Loucy (cell line): ENCODE data around the gene OSBPL8.

Experiments used
- H2AFZ ChIP-seq: fragments of 200-600 bp; sonication (generic); 2 replicates; pipeline ENCODE4 v1.6.0; 2016; ENCODE audit warnings: antibody characterized with exemption, mild to moderate bottlenecking, low read length, moderate library complexity
- H3F3A ChIP-seq: fragments of 200-600 bp; 2 replicates; pipeline ENCODE4 v1.6.0; 2016; ENCODE audit warnings: antibody characterized with exemption, low read depth, mild to moderate bottlenecking
- H3K27me3 ChIP-seq: fragments of 200-600 bp; sonication (generic); 2 replicates; pipeline ENCODE4 v1.6.1; 2014; ENCODE audit warnings: low read length, mild to moderate bottlenecking; ENCODE audit not compliant: insufficient read depth, poor library complexity, severe bottlenecking
- H3K36me3 ChIP-seq: fragments of 200-600 bp; sonication (generic); 2 replicates; pipeline ENCODE4 v1.6.1; 2016; ENCODE audit warnings: low read length; ENCODE audit not compliant: insufficient read depth
- H3K4me1 ChIP-seq: fragments of 200-600 bp; sonication (generic); 2 replicates; pipeline ENCODE4 v1.5.1; 2014; ENCODE audit warnings: low read length, mild to moderate bottlenecking; ENCODE audit not compliant: insufficient read depth, poor library complexity, severe bottlenecking
- H3K4me2 ChIP-seq: fragments of 200-600 bp; sonication (generic); 2 replicates; pipeline ENCODE4 v1.6.0; 2014; ENCODE audit warnings: antibody characterized with exemption, low read length, low read depth, mild to moderate bottlenecking; ENCODE audit not compliant: poor library complexity, severe bottlenecking
- H3K4me3 ChIP-seq: fragments of 200-600 bp; sonication (generic); 2 replicates; pipeline ENCODE4 v1.5.1; 2014; ENCODE audit warnings: low read length, mild to moderate bottlenecking, mixed read lengths; ENCODE audit not compliant: poor library complexity, severe bottlenecking
- H3K79me2 ChIP-seq: fragments of 200-600 bp; sonication (generic); 2 replicates; pipeline ENCODE4 v1.6.1; 2014; ENCODE audit warnings: low read length; ENCODE audit not compliant: insufficient read depth
- H3K9ac ChIP-seq: fragments of 200-600 bp; sonication (generic); 2 replicates; pipeline ENCODE4 v1.6.0; 2014; ENCODE audit warnings: mild to moderate bottlenecking, low read depth, low read length, moderate library complexity; ENCODE audit not compliant: poor library complexity, severe bottlenecking
- H3K9me2 ChIP-seq: fragments of 200-600 bp; sonication (generic); replicated peaks from 2 replicates; pipeline ENCODE4 v1.6.1; 2016; ENCODE audit warnings: low read depth, low read length, mixed read lengths
- H3K9me3 ChIP-seq: fragments of 200-600 bp; sonication (generic); 2 replicates; pipeline ENCODE4 v1.6.1; 2014; ENCODE audit warnings: mild to moderate bottlenecking, antibody characterized with exemption, low read length, low read depth; ENCODE audit not compliant: insufficient read depth
- H4K20me1 ChIP-seq: fragments of 200-600 bp; sonication (generic); 2 replicates; pipeline ENCODE4 v1.6.0; 2014; ENCODE audit warnings: antibody characterized with exemption, low read length, mild to moderate bottlenecking; ENCODE audit not compliant: insufficient read depth, poor library complexity, severe bottlenecking
- EZH2phosphoT487 ChIP-seq: fragments of 200-600 bp; IDR thresholded peaks from 2 replicates; pipeline ENCODE4 v1.6.1; 2018; ENCODE audit warnings: antibody characterized with exemption, mild to moderate bottlenecking, moderate library complexity, borderline replicate concordance
- TF ChIP-seq, protein P1 (sequence below): fragments of 200-600 bp; sonication (generic); conservative IDR thresholded peaks from 2 replicates; pipeline ENCODE4 v1.5.1; 2014; ENCODE audit warnings: mild to moderate bottlenecking, antibody characterized with exemption, low read length

Gene OSBPL8

DNA sequence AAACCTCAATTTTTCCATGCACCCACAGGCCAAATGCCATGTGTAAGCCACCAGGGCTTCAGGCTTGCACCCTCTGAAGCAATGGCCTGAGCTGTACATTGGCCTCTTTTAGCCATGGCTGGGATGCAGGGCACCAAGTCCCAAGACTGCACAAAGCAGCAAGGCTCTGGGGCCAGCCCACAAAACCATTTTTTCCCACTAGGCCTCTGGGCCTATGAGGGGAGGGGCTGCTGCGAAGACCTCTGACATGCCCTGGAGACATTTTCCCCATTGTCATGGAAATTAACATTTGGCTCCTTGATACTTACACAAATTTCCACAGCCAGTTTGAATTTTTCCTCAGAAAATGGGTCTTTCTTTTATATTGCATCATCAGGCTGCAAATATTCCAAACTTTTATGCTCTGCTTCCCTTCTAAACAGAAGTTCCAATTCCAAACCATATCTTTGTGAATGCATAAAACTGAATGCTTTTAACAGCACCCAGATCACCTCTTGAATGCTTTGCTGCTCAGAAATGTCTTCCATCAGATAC lies 14.3 kb upstream of the OSBPL8 start:
- TF ChIP-seq, protein P1, sequence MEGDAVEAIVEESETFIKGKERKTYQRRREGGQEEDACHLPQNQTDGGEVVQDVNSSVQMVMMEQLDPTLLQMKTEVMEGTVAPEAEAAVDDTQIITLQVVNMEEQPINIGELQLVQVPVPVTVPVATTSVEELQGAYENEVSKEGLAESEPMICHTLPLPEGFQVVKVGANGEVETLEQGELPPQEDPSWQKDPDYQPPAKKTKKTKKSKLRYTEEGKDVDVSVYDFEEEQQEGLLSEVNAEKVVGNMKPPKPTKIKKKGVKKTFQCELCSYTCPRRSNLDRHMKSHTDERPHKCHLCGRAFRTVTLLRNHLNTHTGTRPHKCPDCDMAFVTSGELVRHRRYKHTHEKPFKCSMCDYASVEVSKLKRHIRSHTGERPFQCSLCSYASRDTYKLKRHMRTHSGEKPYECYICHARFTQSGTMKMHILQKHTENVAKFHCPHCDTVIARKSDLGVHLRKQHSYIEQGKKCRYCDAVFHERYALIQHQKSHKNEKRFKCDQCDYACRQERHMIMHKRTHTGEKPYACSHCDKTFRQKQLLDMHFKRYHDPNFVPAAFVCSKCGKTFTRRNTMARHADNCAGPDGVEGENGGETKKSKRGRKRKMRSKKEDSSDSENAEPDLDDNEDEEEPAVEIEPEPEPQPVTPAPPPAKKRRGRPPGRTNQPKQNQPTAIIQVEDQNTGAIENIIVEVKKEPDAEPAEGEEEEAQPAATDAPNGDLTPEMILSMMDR: no peak
- TF ChIP-seq EZH2phosphoT487: no peak
- H3K4me1 ChIP-seq: peaks cover 6% of the 10 kb centered on the region
- H3K9me2 ChIP-seq: no peaks in the 10 kb centered on the region
- H4K20me1 ChIP-seq: no peaks in the 10 kb centered on the region
- H2AFZ ChIP-seq: no peak overlapping the region
- no peak overlapping the region for H3K4me3 ChIP-seq
- H3F3A ChIP-seq: no peaks in the 10 kb centered on the region
- H3K36me3 ChIP-seq: no peaks in the 10 kb centered on the region
- no peaks in the 10 kb centered on the region for H3K79me2 ChIP-seq
- H3K27me3 ChIP-seq: no peaks in the 10 kb centered on the region
- H3K4me2 ChIP-seq: no peak overlapping the region
- no peaks in the 10 kb centered on the region for H3K9me3 ChIP-seq
- no peak overlapping the region for H3K9ac ChIP-seq

DNA sequence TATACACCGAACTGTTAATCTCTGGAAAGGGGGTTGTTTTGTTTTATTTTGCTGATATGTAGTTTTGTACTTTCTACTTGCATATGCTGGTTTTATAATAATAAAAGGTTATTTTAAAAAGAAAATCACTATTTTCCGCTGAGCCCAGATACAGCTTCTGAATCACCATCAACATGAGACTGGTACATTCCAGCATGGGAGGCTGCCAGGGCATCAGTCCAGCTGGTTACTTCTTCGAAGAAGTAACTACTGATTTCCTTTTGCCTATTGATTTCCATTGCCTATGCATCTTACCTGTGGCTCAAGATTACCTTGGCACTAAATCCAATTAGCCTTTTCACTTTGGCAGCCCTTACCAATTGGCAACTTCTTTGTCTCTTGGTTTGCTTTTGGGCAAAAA lies 11.7 kb upstream of the OSBPL8 start:
- Histone ChIP-seq H3K4me2 (no peak overlapping the region), H3K9me3 (no peaks in the 10 kb centered on the region), H3K9me2 (no peaks in the 10 kb centered on the region), H3K36me3 (no peaks in the 10 kb centered on the region), H3K79me2 (no peaks in the 10 kb centered on the region), H3K9ac (no peak overlapping the region), H3F3A (no peaks in the 10 kb centered on the region), H4K20me1 (no peaks in the 10 kb centered on the region), H3K4me1 (peaks cover 6% of the 10 kb centered on the region), H3K4me3 (no peak overlapping the region), H3K27me3 (no peaks in the 10 kb centered on the region), H2AFZ (no peak overlapping the region)
- no peak for TF ChIP-seq EZH2phosphoT487
- TF ChIP-seq, protein P1: no peak

DNA sequence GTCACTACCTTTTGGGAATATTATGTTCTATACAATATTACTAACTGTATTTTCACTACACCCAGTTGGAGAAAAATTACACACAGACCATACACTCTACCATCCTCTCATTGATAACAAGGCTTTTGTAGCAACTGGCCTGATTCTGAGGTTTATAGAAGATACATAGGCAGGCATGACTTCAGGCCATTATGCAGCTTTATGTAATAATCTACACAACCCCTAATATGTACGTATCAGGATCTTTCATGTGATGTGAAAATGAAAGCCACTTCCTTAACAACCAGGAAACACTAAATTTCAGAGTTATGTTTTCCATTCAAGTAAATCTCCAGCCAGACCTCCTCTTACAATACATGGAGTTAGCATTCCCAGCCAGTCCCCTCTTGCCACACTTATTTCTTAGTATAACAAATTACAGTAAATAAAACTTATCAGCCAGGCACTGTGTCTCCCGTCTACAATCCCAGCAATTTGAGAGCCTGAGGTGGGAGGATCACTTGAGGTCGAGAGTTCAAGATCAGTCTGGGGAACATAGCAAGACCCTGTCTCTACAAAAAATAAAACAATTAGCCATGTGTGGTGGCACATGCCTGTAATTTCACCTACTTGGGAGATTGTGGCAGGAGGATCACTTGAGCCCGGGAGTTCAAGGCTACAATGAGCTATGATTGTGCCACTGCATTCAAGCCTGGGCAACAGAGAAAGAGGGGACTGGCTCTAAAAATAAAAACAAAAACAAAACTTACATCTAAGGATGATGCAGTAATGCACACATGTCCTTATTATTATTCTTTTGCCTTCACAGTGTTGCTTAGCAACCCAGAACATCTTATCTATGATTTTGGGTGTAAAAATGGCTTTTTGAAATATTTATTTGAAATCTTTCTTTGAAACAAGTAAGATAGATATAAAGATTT lies 10.4 kb upstream of the OSBPL8 start:
- no peak for TF ChIP-seq EZH2phosphoT487
- TF ChIP-seq, protein P1: no peak
- H3K4me2 ChIP-seq: peak overlapping the region; percentile 42

More for the DNA sequence above, 10.4 kb upstream of the OSBPL8 start:
- H3K79me2 ChIP-seq: no peaks in the 10 kb centered on the region
- H4K20me1 ChIP-seq: no peaks in the 10 kb centered on the region
- H3F3A ChIP-seq: no peaks in the 10 kb centered on the region
- no peak overlapping the region for H3K9ac ChIP-seq
- H3K4me3 ChIP-seq: no peak overlapping the region
- peaks cover 6% of the 10 kb centered on the region for H3K4me1 ChIP-seq
- H3K9me3 ChIP-seq: no peaks in the 10 kb centered on the region
- no peaks in the 10 kb centered on the region for H3K36me3 ChIP-seq
- H2AFZ ChIP-seq: peak overlapping the region; percentile 58
- H3K9me2 ChIP-seq: no peaks in the 10 kb centered on the region
- H3K27me3 ChIP-seq: no peaks in the 10 kb centered on the region
